ENCODE measurements around the gene STOML2. TPM values are rescaled to one million over a fixed set of nuclear protein-coding genes. Genes with fewer than 3 reads are reported as not detected.
A peak's percentile ranks its signal among the peaks of the same experiment; 100 is the strongest.

STOML2 gene
- total and polyA plus RNA-seq, 7 experiments from 2014 or later, result 34.7 to 126 (median 46.1) TPM

DNA sequence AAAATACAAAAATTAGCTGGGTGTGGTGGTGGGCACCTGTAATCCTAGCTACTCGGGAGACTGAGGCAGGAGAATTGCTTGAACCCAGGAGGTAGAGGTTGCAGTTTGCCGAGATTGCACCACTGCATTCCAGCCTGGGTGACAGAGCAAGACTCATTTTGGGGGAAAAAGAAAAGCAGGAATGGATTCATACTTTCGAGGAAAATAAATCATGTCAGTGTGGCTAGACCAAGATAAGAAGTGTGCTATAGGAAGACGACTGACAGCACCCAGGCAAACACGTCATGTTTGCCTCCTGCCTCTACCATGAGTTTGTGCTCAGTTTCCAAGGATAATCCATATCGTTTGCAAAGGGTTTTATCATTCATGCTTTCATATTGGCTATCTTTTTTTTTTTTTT lies 32.0 kb upstream of the STOML2 start:
- Mint-ChIP-seq H3K4me3 (no peak overlapping the region), H3K27ac (no peak overlapping the region), H3K9me3 (peaks cover 0 to 25% (median 0%) of the 10 kb centered on the region in 11 donors), H3K27me3 (peaks cover 0 to 4% (median 0%) of the 10 kb centered on the region in 5 donors), H3K4me1 (no peaks in the 10 kb centered on the region), H3K36me3 (no peaks in the 10 kb centered on the region)
- intact Hi-C loops (cut with micrococcal nuclease), result no loop called here
- ATAC-seq, result no peak
- no peaks in the 10 kb centered on the region for H3K4me1 ChIP-seq (ENCODE audit: control insufficient read depth in 2 of 2, insufficient read depth in 2 of 2, low read length in 2 of 2)
- no peak for DNase-seq
- ChIA-PET POLR2A (no interaction called here), CTCF (no interaction called here)
- H3K36me3 ChIP-seq (ENCODE audit: control insufficient read depth in 2 of 3, insufficient read depth in 3 of 3, low read length in 3 of 3), result no peaks in the 10 kb centered on the region
- no peak overlapping the region for H3K27ac ChIP-seq (ENCODE audit: low read depth, low read length)
- H3K4me3 ChIP-seq (ENCODE audit: low read length), result no peak overlapping the region
- no peaks in the 10 kb centered on the region for H3K9me3 ChIP-seq (ENCODE audit: control insufficient read depth in 2 of 3, low read length in 3 of 3)
- no peaks in the 10 kb centered on the region for H3K27me3 ChIP-seq (ENCODE audit: control insufficient read depth in 2 of 2, insufficient read depth in 2 of 2, low read length in 2 of 2)

DNA sequence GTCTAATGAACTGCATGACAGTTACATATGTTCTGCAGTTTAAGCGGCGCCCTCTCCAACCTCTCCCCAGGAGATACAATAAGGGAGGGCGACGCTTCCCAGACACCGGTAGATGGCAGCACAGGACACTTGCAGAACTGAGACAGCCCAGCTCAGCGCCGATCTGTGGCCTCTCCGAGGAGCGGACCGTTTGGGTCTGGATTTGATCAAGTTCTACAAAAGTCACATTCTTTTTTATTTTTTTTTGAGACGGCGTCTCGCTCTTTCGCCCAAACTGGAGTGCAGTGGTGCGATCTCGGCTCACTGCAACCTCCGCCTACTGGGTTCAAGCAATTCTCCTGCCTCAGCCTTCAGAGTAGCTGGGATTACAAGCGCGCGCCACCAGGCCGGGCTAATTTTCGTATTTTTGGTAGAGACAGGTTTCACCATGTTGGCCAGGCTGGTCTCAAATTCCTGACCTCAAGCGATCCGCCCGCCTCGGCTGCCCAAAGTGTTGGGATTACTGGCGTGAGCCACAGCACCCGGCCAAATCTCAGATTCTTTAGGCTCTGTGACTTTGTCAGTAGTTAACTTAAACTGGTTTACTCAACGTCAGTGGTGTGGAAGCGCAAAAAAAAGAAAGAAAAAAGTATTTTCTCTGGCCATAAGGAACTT lies 14.1 kb upstream of the STOML2 start:
- H3K4me3 Mint-ChIP-seq, result peak overlapping the region; percentile 88 to 100 (median 93)
- H3K4me1 Mint-ChIP-seq, result peaks cover 27 to 43% (median 41%) of the 10 kb centered on the region in 7 donors
- no peaks in the 10 kb centered on the region for H3K9me3 Mint-ChIP-seq
- H3K9me3 ChIP-seq (ENCODE audit: control insufficient read depth in 2 of 3, low read length in 3 of 3), result no peaks in the 10 kb centered on the region
- ChIA-PET POLR2A (interaction anchor here (1.0 to 4.6 kb wide), 3 partner anchors 14 to 135 kb away, joined by 3 to 32 read pairs (median 7); partner anchors contain the start of genes PIGO and STOML2), CTCF (interaction anchor here (0.6 to 2.6 kb wide), 10 partner anchors 14 to 504 kb away, joined by 3 to 19 read pairs (median 6); partner anchors contain the start of gene STOML2)
- H3K36me3 ChIP-seq (ENCODE audit: control insufficient read depth in 2 of 3, insufficient read depth in 3 of 3, low read length in 3 of 3), result no peaks in the 10 kb centered on the region
- H3K27me3 ChIP-seq (ENCODE audit: control insufficient read depth in 2 of 2, insufficient read depth in 2 of 2, low read length in 2 of 2), result no peaks in the 10 kb centered on the region
- H3K27me3 Mint-ChIP-seq, result peaks cover 0 to 6% (median 0%) of the 10 kb centered on the region in 5 donors
- intact Hi-C loops (cut with micrococcal nuclease), result loop anchor here (1.0 to 10.0 kb wide), 31 partner anchors 14 to 1952 kb away; partner anchors contain the start of genes CREB3 (in 2 of the 2), DNAJB5 (in 2 of the 2), PIGO (in 2 of the 2) and RNF38 (in 2 of the 2)
- ATAC-seq (peak; percentile 77), DNase-seq (peak; percentile 67 to 91 (median 87))
- peak overlapping the region; percentile 89 to 98 (median 94) for H3K27ac Mint-ChIP-seq
- H3K27ac ChIP-seq (ENCODE audit: low read depth, low read length), result peak overlapping the region; percentile 79
- peaks cover 26 to 33% of the 10 kb centered on the region in 2 donors for H3K4me1 ChIP-seq (ENCODE audit: control insufficient read depth in 2 of 2, insufficient read depth in 2 of 2, low read length in 2 of 2)
- peaks cover 0 to 2% (median 0%) of the 10 kb centered on the region in 5 donors for H3K36me3 Mint-ChIP-seq
- peak overlapping the region; percentile 82 for H3K4me3 ChIP-seq (ENCODE audit: low read length)

DNA sequence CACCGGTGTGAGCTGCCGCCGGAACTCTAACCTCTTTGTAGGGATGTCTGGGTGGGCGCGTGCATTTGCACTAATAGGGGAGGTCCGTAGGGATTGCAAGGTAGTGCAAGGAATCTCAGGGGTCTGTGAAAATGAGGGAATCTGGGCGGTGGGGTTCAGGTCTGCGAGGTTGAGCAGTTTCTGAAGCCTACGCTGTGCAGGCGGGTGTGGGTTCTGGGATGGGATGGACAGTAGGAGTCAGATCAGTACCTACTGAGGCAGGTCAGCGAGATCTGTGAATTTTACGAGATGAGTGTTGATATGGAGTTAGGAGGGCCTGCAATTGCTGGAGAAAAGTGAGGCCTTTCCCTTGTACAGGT lies 13.6 kb upstream of the STOML2 start:
- Mint-ChIP-seq H3K36me3 (peaks cover 0 to 2% (median 0%) of the 10 kb centered on the region in 5 donors), H3K9me3 (no peaks in the 10 kb centered on the region), H3K27ac (peak overlapping the region; percentile 89 to 98 (median 94)), H3K4me1 (peaks cover 31 to 48% (median 46%) of the 10 kb centered on the region in 7 donors), H3K4me3 (peak overlapping the region; percentile 88 to 100 (median 93)), H3K27me3 (peaks cover 0 to 6% (median 0%) of the 10 kb centered on the region in 5 donors)
- H3K4me1 ChIP-seq (ENCODE audit: control insufficient read depth in 2 of 2, insufficient read depth in 2 of 2, low read length in 2 of 2), result peaks cover 30 to 37% of the 10 kb centered on the region in 2 donors
- no peaks in the 10 kb centered on the region for H3K9me3 ChIP-seq (ENCODE audit: control insufficient read depth in 2 of 3, low read length in 3 of 3)
- H3K27ac ChIP-seq (ENCODE audit: low read depth, low read length), result peak overlapping the region; percentile 79
- H3K36me3 ChIP-seq (ENCODE audit: control insufficient read depth in 2 of 3, insufficient read depth in 3 of 3, low read length in 3 of 3), result no peaks in the 10 kb centered on the region
- intact Hi-C loops (cut with micrococcal nuclease), result loop anchor here (1.0 to 10.0 kb wide), 31 partner anchors 13 to 1952 kb away; partner anchors contain the start of genes CREB3 (in 2 of the 2), DNAJB5 (in 2 of the 2), PIGO (in 2 of the 2) and RNF38 (in 2 of the 2)
- ChIA-PET POLR2A (interaction anchor here (1.0 to 4.6 kb wide), 4 partner anchors 13 to 135 kb away, joined by 3 to 32 read pairs (median 9); partner anchors contain the start of genes PIGO, STOML2 and VCP), CTCF (interaction anchor here (0.6 to 2.6 kb wide), 9 partner anchors 14 to 504 kb away, joined by 3 to 19 read pairs (median 5); partner anchors contain the start of gene STOML2)
- peak overlapping the region; percentile 82 for H3K4me3 ChIP-seq (ENCODE audit: low read length)
- ATAC-seq (no peak), DNase-seq (no peak)
- no peaks in the 10 kb centered on the region for H3K27me3 ChIP-seq (ENCODE audit: control insufficient read depth in 2 of 2, insufficient read depth in 2 of 2, low read length in 2 of 2)

DNA sequence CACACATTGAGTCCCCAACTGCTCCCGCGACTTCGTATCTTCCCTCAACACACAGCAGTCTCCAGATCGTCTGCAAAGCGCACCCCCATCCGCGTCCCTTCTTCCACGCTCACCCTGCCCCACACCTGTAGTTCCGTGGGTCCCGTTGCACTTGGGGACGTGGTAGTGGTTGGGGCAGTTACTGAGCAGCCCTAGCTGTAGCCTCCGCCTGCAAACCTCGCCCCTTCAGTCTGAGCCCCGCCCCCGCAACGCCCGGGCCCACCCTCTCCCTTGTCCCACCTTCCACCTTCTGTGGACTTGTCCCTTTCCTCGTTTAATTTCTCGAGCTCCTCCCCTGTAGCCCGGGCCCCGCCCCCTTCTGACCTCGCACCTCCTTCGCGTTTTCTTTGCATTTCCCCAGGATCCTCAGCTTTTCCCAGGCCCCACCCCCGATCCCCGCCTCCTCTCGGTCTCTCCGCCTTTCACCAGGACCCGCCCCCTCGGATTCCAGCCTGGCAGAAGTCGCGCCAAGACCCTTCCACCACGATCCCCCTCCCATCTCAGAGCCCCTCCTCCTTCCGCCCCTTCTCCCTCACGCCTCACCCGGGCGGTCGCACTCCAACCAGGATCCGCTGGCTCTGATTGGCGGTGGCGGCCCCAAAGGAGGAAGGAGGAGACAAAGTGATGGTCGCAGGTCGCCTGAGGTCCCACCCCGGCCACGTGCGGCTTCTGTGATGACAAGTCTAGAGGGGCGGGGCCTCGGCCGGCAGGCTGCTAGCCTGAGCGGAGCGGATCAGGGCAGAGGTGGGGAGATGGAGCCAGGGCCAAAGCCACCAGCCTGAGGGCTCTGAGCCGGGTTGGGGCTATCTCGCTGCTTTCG lies 13.0 kb upstream of the STOML2 start, which contains the start of gene ATOSB:
Gene ATOSB (minus strand): TSS at position 183 of the 859 bp plus-strand sequence. CDS start 7,588 bp downstream, outside the sequence.
- DNase-seq, result peak; percentile 78 to 89 (median 84)
- Mint-ChIP-seq H3K4me1 (peaks cover 32 to 53% (median 50%) of the 10 kb centered on the region in 7 donors), H3K27me3 (peaks cover 0 to 4% (median 0%) of the 10 kb centered on the region in 5 donors), H3K27ac (peak within 1 kb of the TSS; percentile 89 to 98 (median 94)), H3K4me3 (peak within 1 kb of the TSS; percentile 88 to 100 (median 93)), H3K9me3 (no peaks in the 10 kb centered on the region), H3K36me3 (peaks cover 0 to 2% (median 0%) of the 10 kb centered on the region in 5 donors)
- Histone ChIP-seq H3K4me1 (ENCODE audit: control insufficient read depth in 2 of 2, insufficient read depth in 2 of 2, low read length in 2 of 2) (peaks cover 32 to 40% of the 10 kb centered on the region in 2 donors), H3K27ac (ENCODE audit: low read depth, low read length) (peak within 1 kb of the TSS; percentile 79), H3K9me3 (ENCODE audit: control insufficient read depth in 2 of 3, low read length in 3 of 3) (no peaks in the 10 kb centered on the region), H3K4me3 (ENCODE audit: low read length) (peak within 1 kb of the TSS; percentile 82), H3K36me3 (ENCODE audit: control insufficient read depth in 2 of 3, insufficient read depth in 3 of 3, low read length in 3 of 3) (no peaks in the 10 kb centered on the region), H3K27me3 (ENCODE audit: control insufficient read depth in 2 of 2, insufficient read depth in 2 of 2, low read length in 2 of 2) (no peaks in the 10 kb centered on the region)
- ChIA-PET POLR2A (interaction anchor here (0.8 to 4.6 kb wide), 5 partner anchors 9 to 44 kb away, joined by 3 to 32 read pairs (median 7); partner anchors contain the start of genes FANCG, PIGO, STOML2 and VCP), CTCF (interaction anchor here (0.6 to 2.9 kb wide), 10 partner anchors 10 to 437 kb away, joined by 3 to 19 read pairs (median 7); partner anchors contain the start of genes PIGO and STOML2)
- intact Hi-C loops (cut with micrococcal nuclease), result loop anchor here (1.0 to 10.0 kb wide), 32 partner anchors 13 to 1951 kb away; partner anchors contain the start of genes CREB3 (in 2 of the 2), DNAJB5 (in 2 of the 2), PIGO (in 2 of the 2) and RNF38 (in 2 of the 2)
- ATAC-seq, result peak; percentile 71

DNA sequence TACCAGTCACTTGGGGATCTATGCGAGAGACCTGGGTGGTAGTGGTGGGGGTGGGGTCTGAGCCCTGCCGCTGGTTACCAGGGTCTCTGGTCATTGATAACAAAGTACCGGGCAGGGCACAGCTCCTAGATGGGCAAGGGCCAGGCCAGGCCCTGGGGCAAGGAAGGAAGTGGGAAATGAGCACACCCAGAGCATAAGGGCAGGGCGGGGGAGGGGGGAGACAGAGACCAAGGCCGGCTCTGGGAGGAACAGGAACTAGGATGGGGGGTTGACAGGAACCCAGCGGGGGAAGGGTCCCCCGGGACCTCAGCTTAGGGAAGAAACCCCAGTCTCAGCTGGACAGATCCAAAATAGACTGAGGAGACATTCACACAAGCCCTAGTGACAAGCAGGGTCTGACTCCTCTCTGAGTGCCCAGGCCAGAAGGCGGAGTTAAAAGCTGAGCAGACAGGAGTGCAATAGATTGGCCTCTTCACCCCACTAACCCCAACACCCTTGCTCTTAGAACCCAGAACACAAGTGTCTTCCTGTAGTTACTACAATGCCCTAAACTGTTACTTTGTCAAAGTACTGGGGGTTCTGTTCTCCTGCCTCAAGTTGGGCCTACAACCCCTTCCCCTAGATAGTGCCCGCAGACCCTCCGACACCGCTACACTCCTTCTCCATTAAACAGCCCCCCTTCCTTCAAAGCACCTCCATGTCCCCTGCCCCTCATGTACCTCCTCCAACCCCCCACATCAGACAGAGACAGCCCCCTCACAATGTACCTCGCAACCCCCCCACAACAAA lies 12.1 kb upstream of the STOML2 start:
- H3K36me3 ChIP-seq (ENCODE audit: control insufficient read depth in 2 of 3, insufficient read depth in 3 of 3, low read length in 3 of 3), result no peaks in the 10 kb centered on the region
- H3K4me1 ChIP-seq (ENCODE audit: control insufficient read depth in 2 of 2, insufficient read depth in 2 of 2, low read length in 2 of 2), result peaks cover 40 to 46% of the 10 kb centered on the region in 2 donors
- ChIA-PET POLR2A (interaction anchor here (0.8 to 4.6 kb wide), 5 partner anchors 8 to 43 kb away, joined by 3 to 32 read pairs (median 11); partner anchors contain the start of genes FANCG, STOML2 and VCP), CTCF (interaction anchor here (0.6 to 2.9 kb wide), 8 partner anchors 9 to 734 kb away, joined by 3 to 14 read pairs (median 4); partner anchors contain the start of genes PIGO and STOML2)
- intact Hi-C loops (cut with micrococcal nuclease), result loop anchor here (2.0 to 10.0 kb wide), 15 partner anchors 300 to 1950 kb away; partner anchors contain the start of genes RNF38 (in 2 of the 2), B4GALT1 (in 1 of the 2), CCDC107 (in 1 of the 2) and CCL27 (in 1 of the 2)
- Mint-ChIP-seq H3K36me3 (peaks cover 0 to 2% (median 0%) of the 10 kb centered on the region in 5 donors), H3K4me1 (peaks cover 36 to 61% (median 58%) of the 10 kb centered on the region in 7 donors), H3K27me3 (peaks cover 0 to 4% (median 0%) of the 10 kb centered on the region in 5 donors), H3K9me3 (no peaks in the 10 kb centered on the region), H3K27ac (peak overlapping the region; percentile 89 to 98 (median 94)), H3K4me3 (peak overlapping the region; percentile 88 to 100 (median 93))
- ATAC-seq (no peak), DNase-seq (peak in 4 of 9 donors; percentile 20 to 27 (median 23))
- peak overlapping the region; percentile 82 for H3K4me3 ChIP-seq (ENCODE audit: low read length)
- H3K27ac ChIP-seq (ENCODE audit: low read depth, low read length), result peak overlapping the region; percentile 79
- no peaks in the 10 kb centered on the region for H3K9me3 ChIP-seq (ENCODE audit: control insufficient read depth in 2 of 3, low read length in 3 of 3)
- no peaks in the 10 kb centered on the region for H3K27me3 ChIP-seq (ENCODE audit: control insufficient read depth in 2 of 2, insufficient read depth in 2 of 2, low read length in 2 of 2)

All from naive thymus-derived CD4-positive, alpha-beta T cell (primary cell).